NCI-H82 treated with DMSO at 0.1 percent for 48 hours (cell line): ENCODE results near the gene LSG1.
A peak's percentile ranks its signal among the peaks of the same experiment; 100 is the strongest.

Source experiments
- DNase-seq: peaks from one replicate; lab custom pipeline; 2025; ENCODE audit not compliant: unreplicated experiment; lab: John Stamatoyannopoulos, UW

LSG1 gene

DNA sequence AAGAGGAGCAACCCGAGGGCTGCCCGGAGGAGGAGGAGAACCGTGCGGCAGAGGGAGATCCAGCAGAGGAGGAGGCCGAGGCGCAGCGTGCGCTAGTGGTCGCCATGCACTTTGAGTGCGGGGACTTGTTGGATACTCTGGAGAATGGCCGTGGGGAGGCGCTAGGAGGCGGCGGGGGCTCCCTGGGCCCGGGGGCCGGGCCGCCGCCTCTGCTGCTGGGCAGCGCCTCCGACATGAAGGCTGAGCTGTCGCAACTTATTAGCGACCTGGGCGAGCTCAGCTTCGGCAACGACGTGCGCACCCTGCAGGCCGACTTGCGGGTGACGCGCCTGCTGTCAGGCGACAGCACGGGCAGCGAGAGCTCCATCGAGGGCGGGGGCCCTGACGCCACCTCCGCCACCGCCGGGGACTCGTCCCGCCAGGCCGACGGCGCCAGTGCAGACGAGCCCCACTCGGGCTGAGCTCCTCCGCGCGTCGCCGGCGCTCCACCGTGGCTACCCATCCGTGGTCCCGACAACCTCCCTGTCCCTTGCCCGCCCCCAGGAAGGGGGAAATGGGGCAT is 15.7 kb upstream of the LSG1 start:
- DNase-seq = peak; percentile 42

DNA sequence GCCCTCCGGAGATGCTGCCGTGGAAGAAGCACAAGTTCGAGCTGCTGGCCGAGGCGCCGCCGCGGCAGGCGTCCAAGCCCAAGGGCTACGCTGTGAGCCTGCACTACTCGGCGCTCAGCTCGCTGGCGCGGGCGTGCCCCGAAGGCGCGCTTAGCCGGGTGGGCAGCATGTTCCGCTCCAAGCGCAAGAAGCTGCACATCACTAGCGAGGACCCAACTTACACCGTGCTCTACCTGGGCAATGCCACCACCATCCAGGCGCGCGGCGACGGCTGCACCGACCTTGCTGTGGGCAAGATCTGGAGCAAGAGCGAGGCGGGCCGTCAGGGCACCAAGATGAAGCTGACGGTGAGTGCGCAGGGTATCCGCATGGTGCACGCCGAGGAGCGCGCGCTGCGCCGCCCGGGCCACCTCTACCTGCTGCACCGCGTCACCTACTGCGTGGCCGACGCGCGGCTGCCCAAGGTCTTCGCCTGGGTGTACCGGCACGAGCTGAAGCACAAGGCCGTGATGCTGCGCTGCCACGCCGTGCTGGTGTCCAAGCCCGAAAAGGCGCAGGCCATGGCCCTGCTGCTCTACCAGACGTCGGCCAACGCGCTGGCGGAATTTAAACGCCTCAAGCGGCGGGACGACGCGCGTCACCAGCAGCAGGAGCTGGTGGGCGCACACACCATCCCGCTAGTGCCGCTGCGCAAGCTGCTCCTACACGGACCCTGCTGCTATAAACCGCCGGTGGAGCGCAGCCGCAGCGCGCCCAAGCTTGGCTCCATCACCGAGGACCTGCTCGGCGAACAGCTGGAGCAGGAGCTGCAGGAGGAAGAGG is 15.0 kb upstream of the LSG1 start:
- DNase-seq = no peak

DNA sequence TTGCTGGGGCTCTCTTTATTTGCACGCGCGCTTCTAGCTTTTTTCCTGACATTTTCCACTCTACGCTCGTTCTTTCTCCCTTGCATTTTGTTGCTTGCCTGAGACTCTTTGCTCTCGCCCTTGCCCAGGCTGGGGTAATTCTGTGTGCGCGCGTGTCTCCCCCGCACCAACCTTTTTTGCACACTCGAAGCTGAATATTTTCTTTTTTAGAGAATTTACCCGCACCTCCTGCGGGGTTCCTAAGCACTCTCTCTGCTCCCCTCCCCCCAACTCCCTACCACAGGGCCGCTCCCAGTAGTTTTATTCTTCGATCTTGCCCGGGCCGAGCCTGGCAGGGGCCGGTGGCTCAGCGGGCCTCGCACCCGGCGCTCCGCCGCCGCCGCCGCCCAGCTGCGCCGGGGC is 14.4 kb upstream of the LSG1 start:
- DNase-seq = no peak

DNA sequence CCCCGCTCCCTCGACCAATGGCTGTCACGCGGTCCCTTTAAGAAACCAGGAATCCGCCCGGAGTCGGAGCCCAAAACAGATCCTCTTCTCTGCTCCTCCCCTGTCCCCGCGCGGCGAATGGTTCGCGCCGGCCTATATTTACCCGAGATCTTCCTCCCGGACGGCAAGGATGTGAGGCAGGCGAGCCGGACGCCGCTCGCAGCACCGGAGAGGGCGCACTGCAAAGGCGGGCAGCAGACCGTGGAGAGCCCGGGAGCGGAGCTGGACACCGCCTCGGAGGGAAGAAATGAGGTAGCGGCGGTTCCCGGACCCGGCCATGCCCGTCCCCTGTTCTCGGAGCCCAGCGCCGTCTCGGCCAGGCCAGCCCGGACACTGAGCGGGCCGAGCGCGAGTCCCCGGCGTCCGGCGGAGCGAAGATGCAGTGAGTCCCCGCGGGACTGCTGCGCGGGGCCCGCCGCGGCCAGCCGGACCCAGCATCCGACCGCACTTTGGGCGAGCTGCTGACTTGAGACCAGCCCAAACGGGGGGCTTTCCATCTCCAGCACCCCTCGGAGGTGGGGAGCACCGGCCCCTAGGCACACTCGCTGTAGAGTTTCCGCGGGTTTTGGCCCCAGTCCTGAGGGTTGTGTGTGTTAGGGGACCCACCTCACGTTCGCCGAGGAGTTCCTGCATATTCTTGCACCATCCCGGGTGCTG is 13.9 kb upstream of the LSG1 start, which contains the start of gene FAM43A:
FAM43A (plus strand) TSS at position 166 of the 696 bp plus-strand sequence. CDS start 944 bp downstream, outside the sequence.
- peak; percentile 72 for DNase-seq

DNA sequence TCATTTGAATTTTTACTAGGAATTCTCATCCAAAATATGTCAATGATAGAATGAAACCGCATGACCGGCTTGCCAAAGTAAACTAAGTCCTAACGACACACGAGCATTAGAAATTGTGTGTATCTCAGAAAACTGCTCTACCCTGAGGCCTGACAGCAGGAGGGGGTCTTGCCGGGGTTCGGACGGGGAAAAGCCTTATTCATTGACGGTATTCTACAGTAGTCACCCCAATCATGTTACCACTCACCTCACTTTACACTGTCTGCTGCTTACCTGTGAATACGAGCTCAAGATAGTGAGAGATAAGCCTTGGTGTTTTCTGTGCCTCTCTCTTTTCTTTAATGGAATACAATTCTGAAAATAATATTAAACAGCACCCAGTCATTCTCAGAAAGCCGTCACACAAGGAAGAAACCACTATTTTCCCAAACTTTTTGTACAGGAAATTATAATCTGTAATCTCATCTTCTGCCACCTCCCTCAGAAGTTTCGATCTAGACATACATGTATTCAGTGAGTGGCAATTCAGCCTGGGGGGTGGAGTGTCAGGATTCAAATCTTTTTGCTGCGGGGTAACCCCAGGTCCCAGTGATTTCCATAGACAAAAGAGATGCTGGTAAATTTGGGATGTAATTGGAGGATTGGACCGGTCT is 13.2 kb upstream of the LSG1 start:
- DNase-seq = no peak

DNA sequence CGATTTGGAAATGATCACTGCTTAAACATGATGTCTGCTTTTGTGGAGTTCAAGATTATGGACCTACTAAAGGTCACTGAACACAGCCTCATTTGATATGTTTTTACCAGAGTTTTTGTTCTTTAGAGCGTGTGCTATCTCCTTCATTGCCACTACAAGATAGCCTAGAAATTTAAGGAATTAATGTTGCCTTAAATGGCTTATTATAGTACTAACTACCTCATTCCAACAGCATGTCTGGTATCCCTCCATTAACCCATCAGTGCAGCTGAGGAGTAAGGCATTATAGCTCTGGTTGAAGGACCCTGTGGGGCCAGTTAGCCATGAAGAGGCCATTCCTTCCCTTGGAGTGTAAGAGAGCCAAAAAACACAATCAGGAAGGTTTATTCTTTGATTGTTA is 11.4 kb upstream of the LSG1 start:
- no peak for DNase-seq

DNA sequence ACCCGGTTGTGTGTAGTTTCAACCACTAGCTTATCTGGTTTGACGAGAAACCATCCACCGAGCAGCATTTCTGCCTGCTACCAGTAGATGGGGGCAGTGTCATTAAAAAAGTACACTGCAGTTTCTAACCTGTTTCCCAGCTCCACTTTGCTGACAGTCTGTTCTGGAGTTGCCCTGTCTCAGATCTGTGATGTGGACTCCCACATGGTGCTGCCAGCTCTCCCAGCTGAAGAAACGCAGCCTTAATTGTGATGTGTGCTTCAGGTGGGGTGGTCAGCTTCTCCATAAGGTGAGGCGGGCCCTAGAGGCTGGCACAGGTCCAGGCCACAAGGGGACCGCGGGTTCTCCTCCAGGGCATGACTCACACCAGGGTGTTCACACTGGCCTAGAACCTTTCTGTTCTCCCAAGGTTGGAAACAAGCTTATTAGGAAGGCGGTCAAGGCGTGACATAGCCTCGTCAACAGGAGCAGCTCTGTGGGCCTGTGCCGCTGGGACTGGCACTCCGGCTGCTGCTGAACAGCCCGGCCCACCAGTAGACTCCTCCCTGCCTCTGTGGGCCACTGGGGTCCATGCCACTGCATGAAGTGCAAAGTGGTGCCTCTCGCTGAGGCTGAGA is 10.8 kb upstream of the LSG1 start:
- peak; percentile 47 for DNase-seq

DNA sequence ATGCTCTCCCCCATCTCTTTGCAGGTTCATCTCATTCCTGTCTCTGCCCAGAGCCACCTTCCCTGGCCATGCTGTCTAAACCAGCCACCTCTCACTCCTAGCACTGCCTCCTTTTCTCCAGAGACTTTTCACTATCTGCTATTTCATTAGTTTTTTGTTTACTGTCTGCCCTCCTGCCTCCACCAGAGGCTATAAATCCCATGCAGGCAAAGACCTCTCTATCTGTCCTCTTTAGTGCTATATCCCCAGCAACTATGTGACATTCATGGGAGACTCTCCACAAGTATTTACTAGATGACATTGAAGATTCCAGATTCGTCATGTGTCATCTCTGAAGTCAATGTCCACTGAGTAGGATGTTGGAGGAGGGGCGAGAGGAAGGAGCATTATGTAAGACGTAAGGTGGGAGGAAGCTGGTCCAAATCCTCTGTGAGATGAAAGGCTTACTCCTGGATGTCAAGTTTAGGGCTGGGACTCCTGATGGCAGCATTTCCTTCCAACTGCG is 10.2 kb upstream of the LSG1 start:
- DNase-seq = no peak

DNA sequence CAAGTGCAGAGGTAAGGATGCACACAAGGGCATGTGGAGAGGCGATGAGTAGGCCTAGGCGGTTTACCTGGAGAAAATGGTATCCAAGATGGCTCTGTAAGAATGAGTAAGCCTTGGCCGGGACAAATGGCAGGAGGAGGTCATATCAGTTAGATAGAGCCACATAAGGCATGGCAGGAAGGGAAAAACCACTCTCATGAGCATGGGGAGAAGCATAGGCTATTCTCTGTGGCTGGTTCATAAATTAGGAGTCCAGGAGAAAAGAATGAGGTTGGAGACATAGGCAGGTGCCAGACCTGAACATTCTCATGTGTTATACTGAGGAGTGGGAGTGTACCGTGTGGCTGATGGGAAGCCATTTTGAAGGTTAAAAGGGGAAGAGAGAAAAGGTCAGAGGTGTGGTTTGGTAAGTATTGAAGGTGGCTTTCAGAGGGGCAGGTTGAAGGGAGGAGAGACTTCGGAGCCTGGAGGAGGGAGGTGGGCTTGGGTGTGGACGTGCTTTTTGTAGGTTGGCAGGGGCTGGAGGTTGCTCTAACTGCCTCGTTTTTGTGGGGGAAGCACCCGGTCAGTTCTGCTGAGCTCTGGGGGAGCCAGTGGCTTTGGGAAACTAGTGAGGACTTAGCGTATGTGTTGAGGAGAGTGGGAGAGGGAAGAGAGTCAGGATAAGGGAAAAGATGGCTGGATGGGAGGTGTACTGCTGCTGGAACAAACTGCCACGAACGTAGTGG is 9.1 kb upstream of the LSG1 start:
- DNase-seq = no peak

DNA sequence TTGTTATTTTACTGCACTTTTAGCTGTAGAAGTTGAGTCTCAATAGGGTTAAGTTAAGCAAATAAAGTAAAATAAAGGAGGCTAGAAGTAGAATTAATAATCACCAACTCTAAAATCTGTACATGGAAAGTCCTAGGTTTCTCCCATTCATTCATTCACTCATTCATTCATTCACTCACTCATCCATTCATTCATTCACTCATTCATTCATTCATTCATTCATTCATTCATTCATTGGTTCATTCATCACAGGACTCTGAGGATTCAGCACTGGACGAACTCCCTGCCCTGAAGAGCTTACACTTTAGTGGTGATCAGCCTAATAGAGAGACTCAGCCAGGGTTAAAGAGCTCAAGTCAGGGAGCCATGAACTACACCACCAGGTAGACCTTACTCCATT is 4.5 kb upstream of the LSG1 start:
- DNase-seq = no peak

DNA sequence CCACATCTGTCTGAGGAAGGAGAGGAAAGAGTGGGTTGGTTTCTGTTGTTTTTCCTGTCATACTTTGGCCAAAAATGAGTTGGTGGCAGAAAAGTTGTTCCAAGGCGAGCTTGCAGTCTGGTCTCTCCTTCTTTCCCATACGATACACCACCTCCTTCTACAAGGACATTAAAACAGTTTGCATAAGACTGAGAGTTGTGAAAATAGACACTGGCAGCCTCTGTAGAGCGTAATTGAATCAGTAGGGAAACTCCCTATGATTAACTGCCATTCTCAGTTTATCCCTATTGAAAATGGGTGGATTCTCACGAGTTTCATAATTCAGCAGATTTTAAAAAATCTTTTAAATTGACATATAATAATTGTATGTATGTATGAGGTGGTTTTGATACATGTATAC is 3.7 kb upstream of the LSG1 start:
- DNase-seq = no peak

DNA sequence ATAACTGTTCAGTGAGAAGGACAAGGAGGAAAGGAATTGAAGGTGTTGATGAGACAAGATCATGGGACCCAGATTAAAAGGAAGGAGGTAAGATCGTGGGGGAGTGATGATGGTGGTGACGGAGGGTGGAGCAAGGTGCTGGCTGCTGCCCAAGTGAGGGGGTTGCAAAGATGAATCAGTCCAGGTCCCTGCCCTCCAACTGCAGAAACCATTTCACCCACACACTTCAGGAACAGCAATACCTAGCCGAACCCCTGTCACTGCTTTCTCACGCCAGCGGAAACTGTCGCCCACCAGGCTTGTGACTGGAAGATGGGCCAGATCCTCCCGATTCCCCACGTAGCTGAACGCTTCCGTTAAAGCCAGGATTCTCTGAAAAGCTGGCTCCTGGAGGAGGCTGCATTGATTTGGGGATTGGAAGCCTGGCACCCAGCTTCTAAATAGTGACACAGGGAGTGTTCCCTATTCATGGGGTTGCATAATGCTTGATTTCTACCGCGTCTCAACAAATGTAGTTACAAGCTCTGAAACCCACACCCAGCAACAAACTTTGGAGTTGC is 3.2 kb upstream of the LSG1 start:
- DNase-seq = no peak

DNA sequence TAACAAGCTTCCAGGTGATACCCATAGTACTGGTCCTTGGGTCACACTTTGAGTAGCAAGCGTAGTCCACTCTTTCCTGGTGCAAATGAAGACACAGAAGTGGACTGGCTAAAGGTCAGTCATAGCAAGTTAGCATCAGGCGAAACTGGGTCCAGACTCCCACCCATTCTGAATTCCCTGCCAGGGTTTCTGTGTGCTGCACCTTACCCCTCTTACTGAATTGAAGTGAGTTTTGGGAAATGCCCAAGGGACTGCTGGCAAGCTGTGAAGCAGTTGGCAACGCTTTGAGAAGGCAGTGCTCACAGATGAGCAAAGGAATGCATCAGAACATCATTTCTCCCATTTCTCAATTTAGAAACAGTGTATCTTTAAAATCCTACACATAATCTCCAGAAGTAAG is 1.8 kb upstream of the LSG1 start:
- no peak for DNase-seq

DNA sequence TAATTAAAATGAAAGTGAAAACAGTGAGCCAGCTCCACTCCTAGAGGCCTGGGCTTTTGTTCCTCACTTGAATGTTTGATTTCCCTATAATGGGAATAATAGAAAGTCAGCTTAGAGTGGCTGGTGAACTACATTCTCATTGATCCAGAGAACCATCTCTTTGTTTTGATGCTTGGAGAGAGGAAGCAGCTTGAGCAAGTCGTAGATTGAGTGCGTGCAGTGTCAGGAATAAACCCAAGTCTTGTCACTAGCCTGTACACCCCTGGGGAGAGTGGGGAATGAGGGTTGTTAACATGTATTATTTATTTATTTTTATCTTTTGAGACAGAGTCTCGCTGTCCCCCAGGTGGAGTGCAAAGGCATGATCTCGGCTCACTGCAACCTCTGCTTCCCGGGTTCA is 885 bp upstream of the LSG1 start:
- no peak for DNase-seq

DNA sequence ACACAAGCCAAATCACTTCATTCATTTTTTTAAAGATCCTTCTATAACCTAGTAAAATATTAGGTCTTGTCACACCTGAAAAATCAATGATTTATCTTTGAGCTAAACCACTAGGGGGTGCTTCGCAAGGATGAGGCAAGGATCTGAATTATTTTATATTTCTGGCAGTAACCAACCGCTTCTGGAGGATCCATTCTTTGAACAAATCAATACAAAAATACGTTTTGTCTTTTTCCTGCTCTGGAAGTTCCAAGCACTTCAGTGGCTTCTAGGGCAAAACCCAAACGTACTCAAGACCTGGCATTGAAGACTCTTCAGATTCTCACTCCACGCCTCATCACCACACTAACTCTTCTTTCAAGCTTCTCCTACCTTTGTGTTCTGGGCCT is 486 bp downstream of the LSG1 start:
- DNase-seq = peak; percentile 34

DNA sequence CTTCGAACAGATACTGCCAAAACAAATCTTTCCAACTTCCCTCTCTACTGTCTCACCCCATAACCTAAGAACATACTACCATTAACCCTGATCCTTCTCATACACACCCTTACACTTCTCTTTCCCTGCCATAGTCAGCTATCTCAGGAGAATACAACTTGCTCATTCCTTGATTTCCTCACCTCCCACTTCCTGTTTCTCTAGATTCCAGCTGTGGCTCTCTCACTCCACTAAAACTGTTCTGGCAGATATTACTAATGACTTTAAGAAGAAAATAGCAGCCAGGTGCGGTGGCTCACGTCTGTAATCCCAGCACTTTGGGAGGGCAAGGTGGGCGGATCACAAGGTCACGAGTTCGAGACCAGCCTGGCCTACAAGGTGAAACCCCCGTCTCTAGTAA is 4.6 kb downstream of the LSG1 start:
- no peak for DNase-seq

DNA sequence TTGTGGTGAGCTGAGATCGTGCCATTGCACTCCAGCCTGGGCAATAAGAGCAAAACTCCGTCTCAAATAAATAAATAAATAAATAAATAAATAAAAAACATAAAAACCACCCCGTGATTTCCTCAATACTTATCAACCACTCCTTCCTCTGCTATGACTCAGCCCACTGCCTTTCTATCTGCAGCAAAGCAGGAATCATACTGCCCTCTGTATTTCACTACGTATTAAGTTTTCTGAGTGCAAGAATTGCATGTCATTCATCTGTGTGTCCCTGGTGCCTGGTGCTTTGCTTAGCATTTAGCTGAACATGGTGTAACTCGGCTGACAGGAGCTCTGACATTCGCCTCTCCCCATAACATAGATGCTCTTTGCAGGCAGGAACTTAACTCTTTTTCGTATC is 7.1 kb downstream of the LSG1 start:
- DNase-seq = no peak

DNA sequence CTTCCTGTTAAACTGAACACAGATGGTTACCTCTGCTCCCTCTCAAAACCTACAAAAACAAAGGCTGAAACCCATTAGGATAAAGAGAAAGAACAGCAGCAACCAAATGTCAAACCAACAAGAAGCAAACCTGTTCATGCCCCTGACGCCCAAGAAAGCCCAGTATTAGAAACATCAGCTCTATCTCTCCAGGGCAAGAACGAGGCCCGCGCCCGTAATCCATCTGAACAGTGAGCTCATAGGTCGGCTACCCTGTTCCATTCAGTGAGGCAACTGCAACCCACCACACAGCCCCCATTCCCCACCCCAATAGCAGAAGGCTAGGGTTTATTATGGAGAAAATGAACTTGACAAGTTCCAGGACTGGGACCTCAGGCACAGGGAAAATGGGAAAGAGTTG is 10.0 kb downstream of the LSG1 start:
- no peak for DNase-seq

DNA sequence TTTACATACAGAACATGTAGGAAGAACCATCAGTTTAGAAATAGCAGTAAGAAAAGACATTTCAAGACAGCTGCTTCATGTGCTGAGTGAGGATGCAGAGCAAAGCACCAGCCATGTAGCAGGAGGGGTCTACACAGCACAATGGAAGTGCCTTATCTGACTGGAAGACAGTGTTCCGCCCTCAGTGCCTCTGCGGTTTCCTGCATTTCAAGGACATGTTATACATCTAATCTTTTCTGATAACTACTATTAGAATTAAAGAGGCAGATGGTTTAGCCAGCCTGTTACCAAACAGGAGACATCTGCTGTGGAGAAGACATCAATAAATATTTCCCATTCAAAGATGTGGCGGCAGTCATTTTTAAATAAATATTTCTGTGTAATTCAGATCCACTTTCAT is 10.6 kb downstream of the LSG1 start:
- peak; percentile 66 for DNase-seq

DNA sequence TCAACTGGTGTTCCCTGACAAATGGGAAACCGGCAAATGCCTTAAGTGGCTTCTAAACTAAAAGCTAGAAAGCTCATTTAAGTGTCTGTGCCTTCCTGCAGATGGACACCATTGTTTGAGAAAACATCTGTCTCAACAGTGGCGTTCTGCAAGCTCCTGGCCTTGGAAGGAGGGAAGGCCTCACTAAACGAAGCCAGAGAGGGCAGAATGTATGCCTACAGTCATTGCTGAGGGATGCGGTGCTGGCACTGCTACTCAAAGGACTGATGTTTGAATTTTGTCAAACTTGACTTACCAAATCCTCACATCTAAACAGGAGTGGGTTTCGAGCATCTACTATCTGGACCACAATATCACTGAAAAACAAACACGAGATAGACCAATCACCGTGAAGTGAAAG is 12.2 kb downstream of the LSG1 start:
- no peak for DNase-seq
